Testis (tissue), 3 donors: ENCODE data around the gene USP2. TPM values are rescaled to one million over a fixed set of nuclear protein-coding genes. Genes with fewer than 3 reads are reported as not detected.
A peak's percentile ranks its signal among the peaks of the same experiment; 100 is the strongest.

Experiments
- DNase-seq: peaks from one replicate; pipeline ENCODE4 v3.0.0-alpha.2; 2019
- H3K27ac ChIP-seq, 2 donors: fragments of 200-600 bp; sonication (generic); one replicate each; pipeline ENCODE4 v1.5.1; 2019
- H3K27me3 ChIP-seq: fragments of 200-600 bp; sonication (generic); one replicate; pipeline ENCODE4 v1.5.1; 2019
- H3K36me3 ChIP-seq: fragments of 200-600 bp; sonication (generic); one replicate; pipeline ENCODE4 v1.5.1; 2017; ENCODE audit warnings: low read depth; ENCODE audit errors: missing control alignments
- H3K4me1 ChIP-seq: fragments of 200-600 bp; sonication (generic); one replicate; pipeline ENCODE4 v1.5.1; 2019
- H3K4me3 ChIP-seq, 2 donors: fragments of 200-600 bp; sonication (generic); one replicate each; pipeline ENCODE4 v1.5.1; 2017 to 2019
- H3K9me3 ChIP-seq: fragments of 200-600 bp; sonication (generic); one replicate; pipeline ENCODE4 v1.5.1; 2017
- CTCF ChIP-seq, 3 experiments: fragments of 450-650 bp in 2 of 3; fragments of 200-600 bp in 1 of 3; sonication (generic) in 1 of 3; IDR thresholded peaks; one replicate each; pipeline ENCODE4 v1.5.1; 2016 to 2019; ENCODE audit warnings: antibody characterized with exemption in 3 of 3, mild to moderate bottlenecking in 2 of 3, moderate library complexity in 1 of 3
- POLR2A ChIP-seq: fragments of 450-650 bp; IDR thresholded peaks from one replicate; pipeline ENCODE4 v1.6.1; 2017; ENCODE audit warnings: antibody characterized with exemption, mild to moderate bottlenecking, moderate library complexity
- WGBS, 2 donors: methylation state at CpG; one replicate each; pipeline ENCODE4 v1.1.5; 2018; 5-methylcytosine and 5-hydroxymethylcytosine counted together
- intact Hi-C: fragments of 100-400 bp; cut with DNase I; formaldehyde crosslinking; loops from one replicate; pipeline ENCODE4 v1.15.1; 2023; ENCODE audit warnings: low total_unique reads
- polyA plus RNA-seq: library from polyadenylated mRNA; stranded (reverse); fragments of 350-450 nt; fragmentation: Illumina TruSeq; extraction: RNeasy Lipid Tissue Mini Kit (QIAGEN cat#74804); gene quantifications from one replicate; pipeline ENCODE4 v1.2.3, GENCODE V29; 2014; ENCODE audit warnings: low read depth, low replicate concordance; ENCODE audit not compliant: insufficient read depth
- total RNA-seq, 2 donors: library from RNA; depleted of rRNA; stranded (reverse); fragments of >200 nt; gene quantifications; one replicate each; pipeline ENCODE4 v1.2.3, GENCODE V29; 2016

USP2 gene
- total and polyA plus RNA-seq, 3 donors from 2014 or later = 41.2 to 168 (median 100) TPM

DNA sequence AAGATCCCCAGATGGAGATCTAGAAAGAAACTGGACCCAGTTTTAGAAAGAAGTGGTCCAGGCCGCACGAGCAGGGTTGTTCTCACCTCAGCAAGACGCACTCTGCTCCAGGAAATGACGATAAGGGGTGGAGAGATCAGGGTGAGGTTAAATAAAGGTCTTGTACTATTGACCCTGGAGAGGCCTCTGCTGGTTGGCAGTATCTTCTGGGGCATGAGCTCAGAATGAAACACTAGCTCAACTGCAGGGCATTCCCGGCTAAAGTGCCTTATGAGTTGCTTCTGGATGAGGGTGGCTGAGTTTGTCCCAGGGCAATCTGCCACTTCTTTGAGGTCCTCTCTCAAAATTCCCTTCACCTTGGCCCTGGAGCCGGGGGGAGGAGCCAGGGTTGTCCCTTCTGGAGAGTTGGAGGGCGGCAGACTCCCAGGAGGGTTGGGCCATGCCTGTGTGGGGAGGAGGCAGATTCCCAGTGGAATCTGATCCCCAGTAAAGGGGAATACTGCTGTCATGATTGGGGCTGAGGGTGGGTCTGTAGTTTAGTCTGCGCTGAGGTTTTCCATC is 10.9 kb downstream of the USP2 start:
- intact Hi-C loops = no loop called here
- WGBS, 2 donors = 65 to 84% methylated on average over 8 of the region's 8 CpGs
- no peaks in the 10 kb centered on the region for H3K27me3 ChIP-seq

DNA sequence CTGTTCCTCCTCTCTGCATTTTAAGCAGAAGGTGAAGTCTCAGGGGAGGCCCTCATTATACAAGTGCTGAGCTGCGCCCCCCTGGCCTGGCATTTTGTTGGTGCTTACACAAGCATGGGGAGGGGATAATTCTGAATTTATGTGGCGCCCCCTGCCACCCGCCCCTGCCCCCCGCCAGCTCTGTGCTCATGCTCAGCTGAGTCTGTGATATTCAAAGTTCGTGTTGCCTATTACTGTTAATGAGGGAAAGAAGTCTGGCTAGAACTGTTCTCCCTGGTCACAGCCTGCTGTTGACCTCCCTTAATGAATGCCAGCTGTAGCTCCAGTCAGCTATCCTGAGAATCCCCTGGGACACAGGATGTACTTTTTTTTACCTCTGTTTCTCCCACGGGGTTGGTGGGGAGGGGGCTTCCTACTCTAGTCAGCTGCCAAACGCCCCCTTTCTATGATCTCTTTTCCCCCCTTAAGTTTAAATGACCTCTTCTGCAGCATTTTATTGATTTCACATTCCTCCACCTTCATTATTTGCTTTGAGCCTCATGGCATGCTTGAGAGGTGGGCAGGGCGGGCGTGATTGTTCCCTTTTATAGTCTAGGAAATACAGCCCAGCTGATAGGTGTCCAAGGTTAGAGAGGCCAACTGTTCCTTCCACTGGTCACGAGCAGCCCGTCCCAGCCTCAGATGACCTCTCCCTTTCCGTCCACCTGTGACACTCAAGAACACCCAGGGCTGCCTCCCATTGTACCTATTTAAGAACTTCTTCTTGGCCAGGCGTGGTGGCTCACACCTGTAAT is 12.2 kb downstream of the USP2 start:
- DNase-seq = no peak
- TF ChIP-seq POLR2A (no peak), CTCF (IDR thresholded peaks at IDR 0.05) (no peak)
- no peaks in the 10 kb centered on the region for H3K36me3 ChIP-seq
- H3K4me3 ChIP-seq = no peak overlapping the region
- intact Hi-C loops = no loop called here
- H3K9me3 ChIP-seq = no peaks in the 10 kb centered on the region
- H3K27me3 ChIP-seq = no peaks in the 10 kb centered on the region
- H3K4me1 ChIP-seq = peaks cover 64% of the 10 kb centered on the region
- WGBS, 2 donors = 67 to 74% methylated on average over 13 of the region's 13 CpGs
- peak overlapping the region in 1 of 2 donors; percentile 33 for H3K27ac ChIP-seq

More for the DNA sequence above, 10.9 kb downstream of the USP2 start:
- Histone ChIP-seq H3K4me3 (no peak overlapping the region), H3K36me3 (no peaks in the 10 kb centered on the region), H3K9me3 (no peaks in the 10 kb centered on the region), H3K27ac (no peak overlapping the region), H3K4me1 (peaks cover 64% of the 10 kb centered on the region)
- no peak for TF ChIP-seq POLR2A
- DNase-seq = no peak

DNA sequence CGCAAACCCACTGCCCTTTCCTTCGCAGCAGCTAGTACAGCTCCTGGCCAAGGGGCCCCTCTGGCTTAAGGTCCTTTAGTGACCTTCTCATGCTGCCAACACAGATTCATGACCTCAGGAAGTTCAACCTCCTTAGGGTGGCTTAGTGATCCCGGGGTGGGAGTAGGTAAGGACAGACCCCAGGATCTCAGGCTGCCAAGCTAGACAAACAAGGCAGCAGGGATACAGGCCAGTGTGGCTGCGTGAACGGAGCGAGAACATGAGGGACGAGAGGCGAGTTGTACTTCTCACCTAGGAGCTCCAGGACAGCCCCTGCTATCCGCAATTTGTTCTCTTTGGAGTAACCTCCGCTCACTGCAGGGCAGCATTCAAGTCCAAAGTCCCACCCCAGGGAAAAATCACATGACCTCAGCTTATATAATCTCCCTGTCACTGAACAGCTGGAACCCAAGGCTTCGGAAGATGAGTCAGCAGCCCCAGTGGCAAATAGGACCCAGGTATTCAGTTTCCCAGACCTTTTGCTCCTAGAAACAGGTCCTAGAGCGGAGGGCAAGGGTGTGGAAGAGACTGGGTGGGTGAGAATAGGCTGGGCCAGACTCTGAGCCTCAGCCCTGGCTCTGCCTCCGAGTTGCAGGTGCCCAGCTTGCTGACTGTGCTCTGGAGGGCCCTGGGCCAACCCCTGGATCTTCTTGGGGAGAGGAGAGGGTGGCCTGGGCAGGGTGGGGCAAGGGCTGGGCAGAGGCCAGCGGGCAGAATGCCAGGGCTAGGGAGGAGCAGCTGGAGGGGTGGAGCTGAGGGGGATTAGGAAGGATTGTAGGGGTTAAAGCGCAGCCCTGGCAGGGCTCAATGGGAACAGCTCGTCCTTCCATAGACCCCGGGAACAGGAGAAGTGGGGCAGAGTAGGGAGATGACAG is 13.1 kb downstream of the USP2 start:
- intact Hi-C loops = no loop called here
- H3K27ac ChIP-seq = peak overlapping the region; percentile 17 to 33
- DNase-seq = no peak
- no peaks in the 10 kb centered on the region for H3K9me3 ChIP-seq
- H3K4me1 ChIP-seq = peaks cover 64% of the 10 kb centered on the region
- 46 to 56% methylated on average over 16 to 17 of the region's 17 CpGs for WGBS, 2 donors
- no peaks in the 10 kb centered on the region for H3K36me3 ChIP-seq
- H3K27me3 ChIP-seq = no peaks in the 10 kb centered on the region
- TF ChIP-seq CTCF (IDR thresholded peaks at IDR 0.05) = no peak
- TF ChIP-seq POLR2A = no peak
- no peak overlapping the region for H3K4me3 ChIP-seq

DNA sequence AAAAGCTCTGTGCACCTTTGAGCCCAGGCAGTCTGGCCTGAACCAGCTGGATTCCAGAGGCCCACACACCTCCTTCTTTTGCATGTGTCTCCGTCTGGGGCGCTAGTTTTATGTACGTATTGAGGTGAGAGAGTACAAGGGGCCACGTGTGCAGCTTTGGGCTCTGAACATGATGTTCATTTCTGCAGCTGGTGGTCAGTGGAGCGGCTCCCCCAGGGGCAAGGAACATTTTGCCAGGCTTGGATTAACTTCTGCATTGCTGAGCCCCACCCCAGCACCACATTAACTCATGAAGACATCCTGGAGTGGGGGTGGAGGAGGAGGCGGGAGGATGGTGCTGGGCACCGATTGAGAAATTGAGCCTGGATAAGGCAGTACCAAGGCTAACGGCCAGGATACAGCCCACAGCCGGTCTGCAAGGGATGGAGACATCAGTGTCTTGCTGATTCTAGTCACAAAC is 13.8 kb downstream of the USP2 start:
- H3K27ac ChIP-seq = peak overlapping the region; percentile 17 to 33
- no peaks in the 10 kb centered on the region for H3K27me3 ChIP-seq
- TF ChIP-seq POLR2A = no peak
- no peak for TF ChIP-seq CTCF (IDR thresholded peaks at IDR 0.05)
- H3K4me3 ChIP-seq = no peak overlapping the region
- DNase-seq = no peak
- H3K36me3 ChIP-seq = no peaks in the 10 kb centered on the region
- intact Hi-C loops = no loop called here
- WGBS, 2 donors = 54 to 83% methylated on average over 8 to 9 of the region's 9 CpGs
- H3K4me1 ChIP-seq = peaks cover 71% of the 10 kb centered on the region
- H3K9me3 ChIP-seq = no peaks in the 10 kb centered on the region
